HL-60 (cell line): ENCODE data around the gene RPS6KA6.

Source experiments
- CTCF ChIP-seq: IDR thresholded peaks from one replicate; pipeline ENCODE4 v1.5.1; 2011; ENCODE audit warnings: low read length, control low read depth, inconsistent platforms; ENCODE audit not compliant: insufficient read depth
- GABPA ChIP-seq: IDR thresholded peaks from 2 replicates; pipeline ENCODE4 v1.6.1; 2012; ENCODE audit warnings: low read depth
- POLR2AphosphoS5 ChIP-seq: IDR thresholded peaks from 2 replicates; pipeline ENCODE4 v1.6.1; 2012; ENCODE audit warnings: low read depth
- REST ChIP-seq: IDR thresholded peaks from 2 replicates; pipeline ENCODE4 v1.6.1; 2012; ENCODE audit warnings: low read depth; ENCODE audit not compliant: insufficient replicate concordance
- SPI1 ChIP-seq: IDR thresholded peaks from 2 replicates; pipeline ENCODE4 v1.6.1; 2012; ENCODE audit warnings: low read depth, mild to moderate bottlenecking, borderline replicate concordance

GRCh38 chrX:84123585-84123984 lies 64.4 kb downstream of the RPS6KA6 start:
- TF ChIP-seq CTCF = no peak
- TF ChIP-seq REST = no peak
- TF ChIP-seq POLR2AphosphoS5 = no peak
- TF ChIP-seq GABPA = no peak
- no peak for TF ChIP-seq SPI1
